GM21529 (cell line): ENCODE measurements around the gene CRB3.
"Not testable (repeated sequence)": the region's sequence is repeated elsewhere in the genome, so short reads cannot be mapped to it uniquely, and the experiment has no call there.

Experiments
- ATAC-seq: cut with Tn5 transposase; IDR thresholded peaks from one replicate; pipeline ENCODE4 v1.9.1; 2021; ENCODE audit not compliant: unreplicated experiment

CRB3 gene

GRCh38 chr19:6464070-6464873 lies at the start of gene CRB3:
Gene CRB3, plus strand, starts transcription at chr19:6464271. Its CDS starts 431 bp downstream, at chr19:6464702.
- ATAC-seq: no peak

GRCh38 chr19:6414793-6415590 lies 49.1 kb upstream of the CRB3 start:
- no peak for ATAC-seq

DNA sequence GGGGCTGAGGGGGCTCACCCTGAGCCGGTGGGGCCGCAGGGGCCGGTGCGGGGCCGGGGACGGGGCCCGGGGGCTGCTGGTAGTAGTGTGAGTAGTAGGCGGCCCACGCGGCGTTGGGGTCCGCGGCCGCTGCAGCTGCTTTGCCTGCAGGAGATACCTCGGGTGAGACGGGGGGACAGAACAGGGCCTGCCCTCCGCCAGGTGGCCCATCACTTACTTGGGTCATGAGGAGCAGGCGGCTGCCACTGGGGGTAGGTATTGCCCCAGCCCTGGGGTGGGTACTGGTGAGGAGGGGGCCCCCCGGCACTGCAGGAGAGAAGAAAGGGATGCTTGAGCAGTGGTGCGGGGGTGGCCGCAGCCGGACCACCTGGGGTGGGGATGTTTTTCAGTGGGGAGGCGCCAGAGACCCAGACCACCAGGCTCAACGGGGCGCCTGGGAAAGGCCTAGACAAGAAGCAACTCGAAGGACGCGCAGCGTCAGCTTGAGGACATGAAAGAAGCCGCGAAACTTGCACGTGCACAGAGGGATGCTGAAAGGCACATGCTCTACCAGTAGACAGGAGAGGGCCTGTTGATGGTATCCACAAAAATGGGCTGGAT lies 48.4 kb upstream of the CRB3 start:
- ATAC-seq: no peak

GRCh38 chr19:6416658-6417405 lies 47.2 kb upstream of the CRB3 start:
- no peak for ATAC-seq

- no peak for ATAC-seq
Measured at GRCh38 chr19:6417713-6418561, 46.1 kb upstream of the CRB3 start.

GRCh38 chr19:6418562-6418932 lies 45.5 kb upstream of the CRB3 start:
- ATAC-seq: no peak

DNA sequence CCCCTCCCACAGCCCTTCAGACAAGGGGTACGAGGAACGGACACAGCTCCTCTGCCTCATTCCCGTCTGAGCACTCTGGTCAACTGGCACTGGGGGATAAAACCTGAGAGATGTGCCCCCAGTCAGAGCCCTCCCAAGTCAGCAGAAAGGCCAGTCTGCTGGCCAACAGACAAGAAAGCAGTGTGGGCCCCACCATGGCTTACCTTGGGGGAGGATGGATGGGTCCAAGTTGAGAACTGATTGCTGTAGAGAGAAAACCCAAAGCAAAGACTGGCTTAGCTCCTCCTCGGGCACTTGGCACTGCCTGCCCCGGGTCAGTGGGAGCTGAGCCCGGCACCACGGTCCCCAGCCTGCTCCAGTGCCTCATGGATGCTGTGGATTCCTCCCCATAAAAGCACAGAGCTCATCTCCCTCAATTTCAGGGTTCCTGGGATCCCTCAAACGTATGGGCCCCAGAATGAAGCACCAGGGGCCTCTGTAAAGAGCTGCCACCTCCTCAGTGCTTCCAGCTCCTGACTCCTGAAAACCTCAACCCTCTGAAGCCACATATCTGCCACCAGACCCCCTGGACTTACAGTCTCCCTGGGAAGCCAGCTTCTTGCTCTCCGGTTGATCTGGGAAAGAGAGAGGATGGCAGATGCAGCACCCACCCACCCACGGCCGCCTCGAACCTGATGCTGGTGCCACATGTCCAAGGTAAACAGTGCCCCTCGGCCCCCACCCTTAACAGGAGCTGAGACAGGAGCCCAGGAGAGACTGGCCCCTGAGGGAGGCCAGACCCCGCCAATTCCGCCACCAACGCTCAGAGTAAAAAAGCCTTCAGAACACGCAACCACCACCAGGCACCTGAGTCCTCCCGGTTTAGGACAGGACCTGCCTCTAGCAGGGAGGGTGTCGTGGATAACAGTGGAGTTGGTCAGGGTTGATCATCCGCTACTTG lies 42.7 kb upstream of the CRB3 start:
- no peak for ATAC-seq

- no peak for ATAC-seq
Measured at GRCh38 chr19:6423499-6424194, 40.4 kb upstream of the CRB3 start.

DNA sequence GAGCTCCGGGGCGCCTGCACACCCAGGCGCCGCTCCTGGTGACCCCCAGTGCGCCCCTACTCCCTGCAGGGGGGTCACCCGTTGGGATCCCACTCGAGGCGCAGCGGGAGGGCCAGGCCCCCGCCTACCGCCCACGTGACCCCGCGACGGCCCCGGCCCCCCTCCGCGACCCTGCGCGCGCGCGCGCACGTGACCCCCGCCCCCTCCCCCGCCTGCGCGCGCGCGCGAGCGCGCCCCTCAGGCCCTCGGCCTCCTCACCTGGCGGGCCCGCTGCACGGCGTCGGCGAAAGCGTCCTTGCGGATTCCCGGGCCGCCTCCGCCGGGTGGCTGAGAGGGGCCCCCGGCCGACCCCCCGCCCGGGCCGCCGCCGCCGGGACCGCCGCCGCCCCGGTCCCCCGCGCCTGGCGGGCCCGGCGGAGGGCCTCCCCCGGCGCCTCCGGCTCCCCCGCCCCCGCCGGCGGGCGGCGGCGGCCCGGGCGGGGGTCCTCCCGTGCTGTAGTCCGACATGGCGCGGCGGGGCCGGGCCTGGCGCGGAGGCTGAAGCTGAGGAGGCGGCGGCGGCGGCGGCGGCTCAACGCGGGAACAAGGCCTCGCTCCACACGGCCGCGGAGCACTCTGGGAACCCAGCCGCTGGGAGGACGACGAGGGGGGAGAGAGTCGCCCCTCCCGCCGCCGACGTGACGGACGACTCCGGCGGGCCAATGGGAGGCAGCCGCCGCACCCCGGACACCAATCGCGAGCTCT lies 39.7 kb upstream of the CRB3 start, which contains the start of gene KHSRP:
KHSRP (minus strand) TSS at position 617 of the 744 bp plus-strand sequence; CDS start at position 507, 110 bp downstream.
- ATAC-seq: no peak

- ATAC-seq: peak; percentile 86
Measured at GRCh38 chr19:6424939-6425731, 38.9 kb upstream of the CRB3 start.

- no peak for ATAC-seq
Measured at GRCh38 chr19:6425732-6426620, 38.1 kb upstream of the CRB3 start.

- no peak for ATAC-seq
Measured at GRCh38 chr19:6427131-6427530, 36.9 kb upstream of the CRB3 start.

- not testable (repeated sequence) for ATAC-seq
Measured at GRCh38 chr19:6428692-6429418, 35.2 kb upstream of the CRB3 start.

DNA sequence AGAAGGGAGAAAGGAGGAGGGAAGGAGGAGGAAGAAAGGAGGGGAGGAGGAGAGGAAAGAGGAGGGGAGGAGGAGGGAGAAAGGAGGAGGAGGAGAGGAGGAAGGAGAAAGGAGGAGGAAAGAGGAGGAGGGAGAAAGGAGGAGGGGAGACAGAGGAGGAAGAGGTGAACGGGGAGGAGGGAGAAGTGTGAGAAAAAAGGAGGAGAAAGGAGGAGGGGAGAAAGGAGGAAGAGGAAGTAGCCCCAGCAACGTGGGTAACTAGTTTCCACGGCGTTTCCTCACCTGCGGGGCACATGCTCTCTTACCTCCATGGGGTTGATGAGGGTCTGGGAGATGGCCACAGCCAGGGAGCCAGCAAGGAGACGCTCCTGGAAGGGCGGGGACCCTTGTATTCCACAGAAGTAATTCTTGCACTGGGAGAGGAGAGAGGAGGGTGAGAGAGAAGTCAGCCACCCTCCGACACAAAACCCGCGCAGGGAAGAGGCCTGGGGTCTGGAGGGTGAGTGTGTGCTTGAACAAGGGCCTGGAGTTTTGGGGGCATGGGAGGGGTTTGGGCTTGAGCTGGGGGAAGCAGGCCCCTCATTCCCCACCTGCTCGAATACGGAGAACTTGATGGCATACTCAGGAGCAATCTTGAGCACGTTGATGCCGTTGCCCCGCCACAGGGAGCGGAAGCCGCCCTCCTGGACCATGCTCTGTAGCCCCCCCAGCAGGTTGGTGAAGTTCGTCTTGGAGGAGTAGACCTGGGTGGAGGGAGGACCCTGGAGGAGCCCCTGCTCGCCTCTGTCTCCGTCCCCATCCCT lies 34.5 kb upstream of the CRB3 start:
- no peak for ATAC-seq
